Muscle of leg (tissue), 16 donors: ENCODE measurements around the gene MOBP. TPM values are rescaled to one million over a fixed set of nuclear protein-coding genes. Genes with fewer than 3 reads are reported as not detected.
"Not testable (repeated sequence)": the region's sequence is repeated elsewhere in the genome, so short reads cannot be mapped to it uniquely, and the experiment has no call there.

Source experiments
- DNase-seq: peaks from one replicate; pipeline ENCODE4 v3.0.0; 2013
- H3K27ac ChIP-seq: one replicate; pipeline ENCODE4 v1.5.1; 2013; ENCODE audit warnings: mild to moderate bottlenecking, low read length, control low read depth
- H3K27me3 ChIP-seq: one replicate; pipeline ENCODE4 v1.6.1; 2013; ENCODE audit warnings: low read length; ENCODE audit not compliant: control insufficient read depth, insufficient read depth
- H3K36me3 ChIP-seq: one replicate; pipeline ENCODE4 v1.6.1; 2013; ENCODE audit warnings: low read length; ENCODE audit not compliant: control insufficient read depth, insufficient read depth
- H3K4me1 ChIP-seq: one replicate; pipeline ENCODE4 v1.6.1; 2013; ENCODE audit warnings: low read length; ENCODE audit not compliant: control insufficient read depth, insufficient read depth
- H3K4me3 ChIP-seq: one replicate; pipeline ENCODE4 v1.5.1; 2013; ENCODE audit warnings: low read length, control low read depth
- H3K9me3 ChIP-seq: replicated peaks from 2 replicates; pipeline ENCODE4 v1.6.1; 2013; ENCODE audit warnings: low read depth, low read length; ENCODE audit not compliant: control insufficient read depth
- WGBS: methylation state at CpG from one replicate; pipeline ENCODE4 v1.1.5; 2013; ENCODE audit warnings: missing lambda C conversion rate; ENCODE audit not compliant: insufficient coverage; 5-methylcytosine and 5-hydroxymethylcytosine counted together
- long read RNA-seq, 11 donors: transcript quantifications; one replicate each; lab custom pipeline, GENCODE V29; 2026
- polyA plus RNA-seq, 8 donors: library from polyadenylated mRNA; unstranded; fragments of 120-200 nt; gene quantifications; one replicate each; pipeline versions ENCODE4 v1.2.1 to v1.2.3, GENCODE V29; 2013; ENCODE audit warnings: inconsistent platforms in 1 of 8, low replicate concordance in 1 of 8; ENCODE audit not compliant: insufficient read length in 8 of 8, insufficient read depth in 1 of 8
- total RNA-seq: library from RNA; stranded (reverse); fragments of 120-200 nt; gene quantifications from one replicate; pipeline ENCODE4 v1.2.4, GENCODE V29; 2013

Gene MOBP
- not detected for total RNA-seq
- under 1 TPM in 6 of 8 donors, not detected in 2; 0.03 to 0.14 (median 0.05) TPM for polyA plus RNA-seq
- long read RNA-seq, donor 1 = 0 reads
- long read RNA-seq, donor 2 = 0 reads
- long read RNA-seq, donor 3 = 0 reads
- long read RNA-seq, donor 4 = 0 reads
- long read RNA-seq, donor 5 = 0 reads
- long read RNA-seq, donor 6 = 0 reads
- long read RNA-seq, donor 7 = 0 reads
- long read RNA-seq, donor 8 = 0 reads
- long read RNA-seq, donor 9 = 0 reads
- long read RNA-seq, donor 10 = 0 reads
- long read RNA-seq, donor 11 = 0 reads

- H3K9me3 ChIP-seq = no peaks in the 10 kb centered on the region
- DNase-seq = no peak
- WGBS = no CpG with 5 or more reads among the region's 4 CpGs
- H3K4me1 ChIP-seq = no peaks in the 10 kb centered on the region
- H3K36me3 ChIP-seq = no peaks in the 10 kb centered on the region
- H3K27me3 ChIP-seq = no peaks in the 10 kb centered on the region
- H3K4me3 ChIP-seq = no peak within 1 kb of the TSS
- H3K27ac ChIP-seq = no peak within 1 kb of the TSS
Observed at GRCh38 chr3:39467394-39468107, at the start of gene MOBP. MOBP (plus strand) TSS chr3:39467680; CDS start chr3:39502070, 34,390 bp downstream.

GRCh38 chr3:39418556-39419225, 48.8 kb upstream of the MOBP start:
- H3K4me1 ChIP-seq, H3K27ac ChIP-seq, H3K27me3 ChIP-seq, DNase-seq, H3K9me3 ChIP-seq, H3K4me3 ChIP-seq: not testable (repeated sequence)
- peaks cover 12% of the 10 kb centered on the region for H3K36me3 ChIP-seq
- 28% methylated on average over 6 of the region's 14 CpGs for WGBS

- no peaks in the 10 kb centered on the region for H3K9me3 ChIP-seq
- DNase-seq = no peak
- no peak overlapping the region for H3K27ac ChIP-seq
- no peaks in the 10 kb centered on the region for H3K4me1 ChIP-seq
- H3K36me3 ChIP-seq = peaks cover 3% of the 10 kb centered on the region
- H3K27me3 ChIP-seq = no peaks in the 10 kb centered on the region
- no peak overlapping the region for H3K4me3 ChIP-seq
- no CpG with 5 or more reads among the region's 2 CpGs for WGBS
Observed at GRCh38 chr3:39419742-39420315, 47.7 kb upstream of the MOBP start.

GRCh38 chr3:39420543-39420942, 46.9 kb upstream of the MOBP start:
- H3K27me3 ChIP-seq = no peaks in the 10 kb centered on the region
- H3K36me3 ChIP-seq = peaks cover 3% of the 10 kb centered on the region
- no peaks in the 10 kb centered on the region for H3K9me3 ChIP-seq
- H3K4me3 ChIP-seq = no peak overlapping the region
- no peak overlapping the region for H3K27ac ChIP-seq
- 83% methylated on average over 1 of the region's 2 CpGs for WGBS
- no peak for DNase-seq
- H3K4me1 ChIP-seq = no peaks in the 10 kb centered on the region

- Histone ChIP-seq H3K9me3 (no peaks in the 10 kb centered on the region), H3K4me1 (no peaks in the 10 kb centered on the region), H3K36me3 (no peaks in the 10 kb centered on the region), H3K27ac (no peak overlapping the region), H3K4me3 (no peak overlapping the region), H3K27me3 (no peaks in the 10 kb centered on the region)
- DNase-seq = no peak
- no CpG with 5 or more reads among the region's 1 CpG for WGBS
Observed at GRCh38 chr3:39423436-39423970, 44.0 kb upstream of the MOBP start.

- Histone ChIP-seq H3K36me3 (no peaks in the 10 kb centered on the region), H3K27me3 (peaks cover 2% of the 10 kb centered on the region)
- no CpG with 5 or more reads among the region's 1 CpG for WGBS
Observed at GRCh38 chr3:39426312-39426711, 41.2 kb upstream of the MOBP start.

GRCh38 chr3:39427506-39427905, 40.0 kb upstream of the MOBP start:
- Histone ChIP-seq H3K27ac (no peak overlapping the region), H3K27me3 (peaks cover 2% of the 10 kb centered on the region), H3K9me3 (no peaks in the 10 kb centered on the region), H3K36me3 (no peaks in the 10 kb centered on the region), H3K4me3 (no peak overlapping the region), H3K4me1 (no peaks in the 10 kb centered on the region)
- WGBS = no CpG with 5 or more reads among the region's 1 CpG
- no peak for DNase-seq

More at GRCh38 chr3:39426312-39426711, 41.2 kb upstream of the MOBP start:
- Histone ChIP-seq H3K9me3 (no peaks in the 10 kb centered on the region), H3K4me3 (no peak overlapping the region), H3K27ac (no peak overlapping the region), H3K4me1 (no peaks in the 10 kb centered on the region)
- DNase-seq = no peak

GRCh38 chr3:39428745-39429201, 38.7 kb upstream of the MOBP start:
- 54% methylated on average over 22 of the region's 22 CpGs for WGBS
- DNase-seq = peak; percentile 41
- Histone ChIP-seq H3K36me3 (no peaks in the 10 kb centered on the region), H3K4me3 (no peak overlapping the region), H3K27ac (no peak overlapping the region), H3K4me1 (peaks cover 5% of the 10 kb centered on the region), H3K9me3 (no peaks in the 10 kb centered on the region), H3K27me3 (peaks cover 2% of the 10 kb centered on the region)

- H3K9me3 ChIP-seq = no peaks in the 10 kb centered on the region
- H3K4me1 ChIP-seq = peaks cover 5% of the 10 kb centered on the region
- peaks cover 2% of the 10 kb centered on the region for H3K27me3 ChIP-seq
- H3K4me3 ChIP-seq = no peak overlapping the region
- no peaks in the 10 kb centered on the region for H3K36me3 ChIP-seq
- no peak for DNase-seq
- WGBS = 91% methylated on average over 11 of the region's 11 CpGs
- no peak overlapping the region for H3K27ac ChIP-seq
Observed at GRCh38 chr3:39429466-39429865, 38.0 kb upstream of the MOBP start.
